GM12878 (cell line): ENCODE results near the gene ZNF644. TPM values are rescaled to one million over a fixed set of nuclear protein-coding genes. Genes with fewer than 3 reads are reported as not detected.

Experiments
- ATAC-seq: fragments of 200-7000 bp; cut with Tn5 transposase; 3 replicates; pipeline ENCODE4 v1.9.1; 2020; ENCODE audit warnings: mild to moderate bottlenecking, moderate library complexity
- BruUV-seq: library from RNA; stranded (reverse); fragments of 400-500 nt; replicated peaks from 2 replicates; lab custom pipeline; 2021; lab: Mats Ljungman, UMichigan
- CTCF ChIA-PET: fragments of 300-600 bp; sonication (Branson Sonifier 250); formaldehyde crosslinking; extraction: SDS; loops from one replicate; lab custom pipeline; 2021; ENCODE audit warnings: inconsistent platforms; lab: Yijun Ruan, JAX
- POLR2A ChIA-PET: fragments of 350-600 bp; formaldehyde crosslinking; extraction: SDS; loops from one replicate; lab custom pipeline; 2021; ENCODE audit warnings: inconsistent platforms; lab: Charles Lee
- RAD21 ChIA-PET: fragments of 300-600 bp; sonication (Branson Sonifier 250); formaldehyde crosslinking; loops from one replicate; lab custom pipeline; 2023; ENCODE audit warnings: antibody characterized with exemption; ENCODE audit not compliant: unreplicated experiment; lab: Charles Lee
- SMC1A ChIA-PET: fragments of 300-600 bp; sonication (Branson Sonifier 250); formaldehyde crosslinking; loops from one replicate; lab custom pipeline; 2023; ENCODE audit not compliant: unreplicated experiment, uncharacterized antibody; lab: Charles Lee
- DNase-seq: peaks from one replicate; pipeline ENCODE4 v3.0.0-alpha.2; 2011; ENCODE audit warnings: low read depth, low spot score
- FAIRE-seq: peaks from 3 replicates; lab custom pipeline; 2011; peaks lifted over from hg19 to GRCh38; lab: Jason Lieb, UNC
- H2AFZ ChIP-seq: 2 replicates; pipeline ENCODE4 v1.6.0; 2011; ENCODE audit warnings: low read depth, low read length, control low read depth; ENCODE audit not compliant: control insufficient read depth
- H3K27ac ChIP-seq: 2 replicates; pipeline ENCODE4 v1.5.1; 2011; ENCODE audit warnings: control low read depth; ENCODE audit not compliant: control insufficient read depth, insufficient read depth
- H3K27me3 ChIP-seq, 2 experiments: replicated peaks in 1 of 2; 2 replicates each; pipeline versions ENCODE4 v1.6.0 to v1.6.1; 2011; ENCODE audit warnings: low read length in 1 of 2; ENCODE audit not compliant: control insufficient read depth in 2 of 2, insufficient read depth in 2 of 2
- H3K36me3 ChIP-seq, 2 experiments: 2 replicates each; pipeline ENCODE4 v1.5.1; 2011; ENCODE audit warnings: low read length in 1 of 2; ENCODE audit not compliant: control insufficient read depth in 2 of 2, insufficient read depth in 2 of 2
- H3K4me1 ChIP-seq: 2 replicates; pipeline ENCODE4 v1.6.1; 2011; ENCODE audit warnings: mild to moderate bottlenecking, low read length, moderate library complexity, mixed read lengths; ENCODE audit not compliant: control insufficient read depth, insufficient read depth
- H3K4me2 ChIP-seq: 2 replicates; pipeline ENCODE4 v1.6.0; 2011; ENCODE audit warnings: control low read depth; ENCODE audit not compliant: control insufficient read depth, insufficient read depth
- H3K4me3 ChIP-seq: fragments of 200-600 bp; sonication (generic); 2 replicates; pipeline ENCODE4 v1.5.1; 2016
- H3K79me2 ChIP-seq: 2 replicates; pipeline ENCODE4 v1.6.0; 2011; ENCODE audit warnings: low read length; ENCODE audit not compliant: control insufficient read depth, insufficient read depth
- H3K9ac ChIP-seq: 2 replicates; pipeline ENCODE4 v1.8.0; 2011; ENCODE audit warnings: low read length, control low read depth, mixed read lengths; ENCODE audit not compliant: control insufficient read depth, insufficient read depth
- H3K9me3 ChIP-seq: replicated peaks from 3 replicates; pipeline ENCODE4 v1.5.1; 2011; ENCODE audit warnings: mild to moderate bottlenecking, low read length; ENCODE audit not compliant: control insufficient read depth, insufficient read depth
- H4K20me1 ChIP-seq: 2 replicates; pipeline ENCODE4 v1.6.0; 2011; ENCODE audit not compliant: control insufficient read depth, insufficient read depth
- GABPA ChIP-seq: IDR thresholded peaks from 2 replicates; pipeline ENCODE4 v1.6.1; 2014; ENCODE audit warnings: antibody characterized with exemption, low read depth, mild to moderate bottlenecking, inconsistent platforms
- JUNB ChIP-seq: IDR thresholded peaks from 2 replicates; pipeline ENCODE4 v1.6.1; 2016; ENCODE audit warnings: antibody characterized with exemption, mild to moderate bottlenecking
- NR2C2 ChIP-seq: IDR thresholded peaks from 2 replicates; pipeline ENCODE4 v1.6.1; 2011; ENCODE audit warnings: borderline replicate concordance, low read depth; ENCODE audit not compliant: control insufficient read depth, insufficient read length
- YBX1 ChIP-seq: fragments of 450-650 bp; IDR thresholded peaks from 2 replicates; pipeline ENCODE4 v1.6.1; 2016; ENCODE audit warnings: antibody characterized with exemption
- ZNF207 ChIP-seq: fragments of 450-650 bp; IDR thresholded peaks from 2 replicates; pipeline ENCODE4 v1.6.1; 2014; ENCODE audit warnings: antibody characterized with exemption, mild to moderate bottlenecking, borderline replicate concordance
- WGBS: methylation state at CpG from one replicate; pipeline ENCODE4 v1.1.6; 2016; ENCODE audit warnings: low lambda C conversion rate; ENCODE audit not compliant: insufficient replicate concordance, insufficient coverage; ENCODE audit errors: missing lambda C conversion rate; 5-methylcytosine and 5-hydroxymethylcytosine counted together
- in situ Hi-C: fragments of 300-500 bp; cut with MboI; formaldehyde crosslinking; loops from 9 replicates; pipeline ENCODE4 v1.14.3; 2018; ENCODE audit warnings: mixed read lengths
- intact Hi-C: fragments of 100-400 bp; cut with micrococcal nuclease; formaldehyde crosslinking; loops from one replicate; pipeline ENCODE4 v1.14.2; 2022; ENCODE audit not compliant: unreplicated experiment
- polyA plus RNA-seq, 11 experiments: library from polyadenylated mRNA; depleted of rRNA in 4 of 11; unstranded in 6 of 11; stranded (reverse) in 5 of 11; fragments of >200 nt; fragmentation: Nextera tagmentation in 4 of 11; fragmentation: Illumina TruSeq in 1 of 11; extraction: Ambion mirVana in 4 of 11; extraction: Trizol in 1 of 11; gene quantifications; 1 replicate in 1 of 11; 2 replicates in 10 of 11; pipeline versions ENCODE4 v1.2.1 to v1.2.3, GENCODE V29; 2011 to 2016; ENCODE audit warnings: inconsistent platforms in 2 of 11, missing spikeins in 2 of 11, low read depth in 1 of 11
- total RNA-seq, 4 experiments: library from RNA; depleted of rRNA in 3 of 4; stranded (reverse); fragments of >200 nt in 3 of 4; fragmentation: Illumina TruSeq in 1 of 4; extraction: Trizol in 1 of 4; gene quantifications; 2 replicates each; pipeline versions ENCODE4 v1.2.1 to v1.2.3, GENCODE V29; 2013 to 2021
- TF ChIP-seq, protein P1 (sequence below): IDR thresholded peaks from 2 replicates; pipeline ENCODE4 v1.6.1; 2012; ENCODE audit warnings: low read depth, low read length, improper control_type of control experiment
- TF ChIP-seq, protein P2 (sequence below): fragments of 450-650 bp; IDR thresholded peaks from 2 replicates; pipeline ENCODE4 v1.6.1; 2017; ENCODE audit warnings: antibody characterized with exemption, mild to moderate bottlenecking, moderate library complexity

ZNF644 gene
- total and polyA plus RNA-seq, 10 of the 15 experiments (the other 5 are each of a cell fraction or from before 2014, with no cell fraction given), result 17.7 to 55.3 (median 29.5) TPM

- Histone ChIP-seq H3K79me2 (no peaks in the 10 kb centered on the region), H3K4me1 (no peaks in the 10 kb centered on the region), H3K9ac (no peak overlapping the region), H2AFZ (no peak overlapping the region), H3K36me3 (no peaks in the 10 kb centered on the region), H4K20me1 (no peaks in the 10 kb centered on the region), H3K4me2 (no peak overlapping the region), H3K4me3 (no peak overlapping the region), H3K9me3 (peaks cover 15% of the 10 kb centered on the region), H3K27ac (no peak overlapping the region), H3K27me3 (no peaks in the 10 kb centered on the region)
- RAD21 ChIA-PET, result no interaction called here
- 0% methylated on average over 1 of the region's 1 CpG for WGBS
- in situ Hi-C loops, result no loop called here
- ATAC-seq (no peak), FAIRE-seq (no peak), DNase-seq (no peak)
- CTCF ChIA-PET, result interaction anchor here (0.6 to 0.9 kb wide), 3 partner anchors 12 to 1701 kb away, joined by 3 to 4 read pairs (median 3); no protein-coding TSS in a partner anchor
- no TSS peak for BruUV-seq
- intact Hi-C loops, result loop anchor here (10.0 kb wide), 1 partner anchor 62 kb away; no protein-coding TSS in a partner anchor
- POLR2A ChIA-PET, result no interaction called here
- SMC1A ChIA-PET, result interaction anchor here (0.6 to 1.0 kb wide), 2 partner anchors 12 to 1754 kb away, joined by 3 read pairs; no protein-coding TSS in a partner anchor
- TF ChIP-seq, protein P1, sequence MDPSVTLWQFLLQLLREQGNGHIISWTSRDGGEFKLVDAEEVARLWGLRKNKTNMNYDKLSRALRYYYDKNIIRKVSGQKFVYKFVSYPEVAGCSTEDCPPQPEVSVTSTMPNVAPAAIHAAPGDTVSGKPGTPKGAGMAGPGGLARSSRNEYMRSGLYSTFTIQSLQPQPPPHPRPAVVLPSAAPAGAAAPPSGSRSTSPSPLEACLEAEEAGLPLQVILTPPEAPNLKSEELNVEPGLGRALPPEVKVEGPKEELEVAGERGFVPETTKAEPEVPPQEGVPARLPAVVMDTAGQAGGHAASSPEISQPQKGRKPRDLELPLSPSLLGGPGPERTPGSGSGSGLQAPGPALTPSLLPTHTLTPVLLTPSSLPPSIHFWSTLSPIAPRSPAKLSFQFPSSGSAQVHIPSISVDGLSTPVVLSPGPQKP, result no peak
- no peak for TF ChIP-seq YBX1
- TF ChIP-seq NR2C2, result no peak
- TF ChIP-seq, protein P2, sequence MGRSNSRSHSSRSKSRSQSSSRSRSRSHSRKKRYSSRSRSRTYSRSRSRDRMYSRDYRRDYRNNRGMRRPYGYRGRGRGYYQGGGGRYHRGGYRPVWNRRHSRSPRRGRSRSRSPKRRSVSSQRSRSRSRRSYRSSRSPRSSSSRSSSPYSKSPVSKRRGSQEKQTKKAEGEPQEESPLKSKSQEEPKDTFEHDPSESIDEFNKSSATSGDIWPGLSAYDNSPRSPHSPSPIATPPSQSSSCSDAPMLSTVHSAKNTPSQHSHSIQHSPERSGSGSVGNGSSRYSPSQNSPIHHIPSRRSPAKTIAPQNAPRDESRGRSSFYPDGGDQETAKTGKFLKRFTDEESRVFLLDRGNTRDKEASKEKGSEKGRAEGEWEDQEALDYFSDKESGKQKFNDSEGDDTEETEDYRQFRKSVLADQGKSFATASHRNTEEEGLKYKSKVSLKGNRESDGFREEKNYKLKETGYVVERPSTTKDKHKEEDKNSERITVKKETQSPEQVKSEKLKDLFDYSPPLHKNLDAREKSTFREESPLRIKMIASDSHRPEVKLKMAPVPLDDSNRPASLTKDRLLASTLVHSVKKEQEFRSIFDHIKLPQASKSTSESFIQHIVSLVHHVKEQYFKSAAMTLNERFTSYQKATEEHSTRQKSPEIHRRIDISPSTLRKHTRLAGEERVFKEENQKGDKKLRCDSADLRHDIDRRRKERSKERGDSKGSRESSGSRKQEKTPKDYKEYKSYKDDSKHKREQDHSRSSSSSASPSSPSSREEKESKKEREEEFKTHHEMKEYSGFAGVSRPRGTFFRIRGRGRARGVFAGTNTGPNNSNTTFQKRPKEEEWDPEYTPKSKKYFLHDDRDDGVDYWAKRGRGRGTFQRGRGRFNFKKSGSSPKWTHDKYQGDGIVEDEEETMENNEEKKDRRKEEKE, result no peak
- TF ChIP-seq JUNB, result no peak
- no peak for TF ChIP-seq GABPA
- no peak for TF ChIP-seq ZNF207
Observed at GRCh38 chr1:91066538-91066937, 44.7 kb upstream of the ZNF644 start.
